HG02588 (cell line): ENCODE data around the gene NSMF.

ENCODE experiments used
- ATAC-seq: cut with Tn5 transposase; IDR thresholded peaks from one replicate; pipeline ENCODE4 v1.9.1; 2021; ENCODE audit warnings: mild to moderate bottlenecking, moderate library complexity; ENCODE audit not compliant: unreplicated experiment

The NSMF gene

DNA sequence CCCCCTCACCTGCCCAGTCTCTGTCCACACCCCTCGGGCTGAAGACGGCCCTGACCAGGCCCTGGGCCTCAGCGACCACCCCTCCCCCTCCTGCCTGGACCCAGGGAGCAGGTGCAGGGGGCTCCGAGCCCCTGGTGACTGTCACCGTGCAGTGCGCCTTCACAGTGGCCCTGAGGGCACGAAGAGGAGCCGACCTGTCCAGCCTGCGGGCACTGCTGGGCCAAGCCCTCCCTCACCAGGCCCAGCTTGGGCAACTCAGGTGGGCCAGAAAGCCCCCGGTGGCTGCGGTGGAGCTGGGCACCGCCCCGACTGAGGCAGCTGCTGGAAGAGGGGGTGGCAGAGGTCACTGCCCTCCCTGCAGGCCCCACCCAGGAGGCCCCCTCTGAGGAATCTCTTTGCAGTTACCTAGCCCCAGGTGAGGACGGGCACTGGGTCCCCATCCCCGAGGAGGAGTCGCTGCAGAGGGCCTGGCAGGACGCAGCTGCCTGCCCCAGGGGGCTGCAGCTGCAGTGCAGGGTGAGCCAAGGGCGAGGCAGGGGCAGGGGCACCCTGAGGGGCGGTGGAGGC lies 25.7 kb downstream of the NSMF start:
- ATAC-seq = no peak

- no peak for ATAC-seq
Measured at GRCh38 chr9:137432687-137433348, 26.3 kb downstream of the NSMF start.

DNA sequence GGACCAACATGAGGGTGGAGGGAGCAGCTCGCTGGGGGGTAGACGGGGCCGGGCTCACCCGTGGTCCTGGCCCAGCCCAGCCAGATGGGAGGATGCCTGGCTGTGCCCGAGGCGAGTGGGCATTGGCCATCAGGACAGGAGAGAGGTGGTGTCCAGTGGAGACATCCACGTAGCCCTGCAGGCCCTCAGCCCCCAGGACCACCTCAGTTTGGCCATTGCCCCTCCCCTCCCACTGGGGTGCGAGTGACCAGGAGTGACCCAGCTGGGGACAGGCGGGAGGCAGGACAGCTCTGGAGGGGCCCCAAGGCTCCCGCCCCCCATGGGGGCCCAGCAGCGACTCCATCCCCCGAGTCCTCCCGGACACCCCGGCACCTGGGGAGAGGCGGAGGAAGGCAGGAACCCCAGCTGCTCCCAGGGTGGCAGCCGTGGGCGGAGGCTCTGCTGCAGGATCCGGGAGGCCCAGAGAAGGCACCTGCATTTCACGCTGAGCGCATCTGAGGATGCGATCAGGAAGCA lies 27.7 kb downstream of the NSMF start:
- no peak for ATAC-seq

DNA sequence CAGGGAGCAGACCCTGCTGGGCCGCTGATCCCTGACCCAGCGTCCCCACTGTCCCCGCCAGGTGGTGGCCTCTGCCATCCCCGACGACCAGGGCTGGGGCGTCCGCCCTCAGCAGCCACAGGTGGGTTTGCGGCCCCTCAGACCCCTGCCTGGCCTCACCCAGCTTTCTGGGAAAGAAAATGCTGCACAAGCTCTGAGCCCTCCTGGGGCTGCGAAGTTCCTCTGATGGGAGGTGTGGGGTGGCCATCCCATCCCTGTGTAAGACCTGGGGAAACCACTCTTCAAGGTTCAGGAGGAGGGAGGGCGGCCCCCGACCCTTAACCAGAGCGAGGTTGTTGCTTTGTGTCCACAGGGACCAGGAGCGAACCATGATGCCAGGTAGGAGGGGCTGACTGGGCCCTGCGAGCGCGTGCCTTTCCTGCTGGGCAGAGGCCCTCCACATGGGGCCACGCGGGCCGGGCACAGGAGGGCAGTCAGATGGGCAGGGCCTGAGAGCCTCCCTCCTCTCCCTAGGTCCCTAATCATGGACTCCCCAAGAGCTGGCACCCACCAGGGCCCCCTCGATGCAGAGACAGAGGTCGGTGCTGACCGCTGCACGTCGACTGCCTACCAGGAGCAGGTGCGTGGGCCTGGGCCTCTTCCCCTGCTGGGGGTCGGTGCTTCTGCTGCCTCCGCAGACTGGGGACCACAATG lies 28.3 kb downstream of the NSMF start:
- no peak for ATAC-seq

DNA sequence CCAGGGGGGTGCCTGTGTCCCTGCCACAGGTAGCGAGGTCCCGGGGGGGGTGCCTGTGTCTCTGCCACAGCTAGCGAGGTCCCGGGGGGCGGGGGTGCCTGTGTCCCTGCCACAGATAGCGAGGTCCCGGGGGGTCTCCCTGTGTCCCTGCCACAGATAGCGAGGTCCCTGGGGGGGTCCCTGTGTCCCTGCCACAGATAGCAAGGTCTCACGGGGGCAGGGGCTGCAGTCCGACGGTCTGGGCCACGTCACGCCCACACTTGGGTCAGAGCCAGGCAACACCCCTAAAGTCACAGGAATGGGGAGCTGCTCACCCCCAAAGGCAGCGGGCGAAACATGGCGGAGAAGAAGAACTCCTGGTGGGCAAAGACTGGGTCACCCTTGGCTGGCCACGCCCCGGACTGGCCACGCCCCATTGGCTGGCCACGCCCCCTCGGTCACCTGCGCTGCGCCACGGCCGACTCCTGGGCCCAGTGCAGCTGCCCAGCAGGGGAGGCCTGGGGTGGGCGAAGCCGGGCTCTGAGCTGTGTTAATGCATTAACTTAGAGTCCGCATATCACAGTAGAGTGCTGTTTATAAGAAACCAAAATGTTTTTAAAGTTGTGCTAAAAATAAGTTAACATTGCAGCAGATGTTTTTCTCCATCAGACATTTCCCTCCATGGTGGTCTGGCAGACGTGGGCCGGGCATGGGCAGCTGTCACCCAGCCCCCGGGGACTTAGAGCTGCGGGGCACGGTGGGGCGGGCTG lies 29.0 kb downstream of the NSMF start:
- ATAC-seq = no peak

- no peak for ATAC-seq
Measured at GRCh38 chr9:137429546-137429890, 29.6 kb downstream of the NSMF start.

GRCh38 chr9:137428841-137429545 lies 30.1 kb downstream of the NSMF start:
- ATAC-seq = no peak

DNA sequence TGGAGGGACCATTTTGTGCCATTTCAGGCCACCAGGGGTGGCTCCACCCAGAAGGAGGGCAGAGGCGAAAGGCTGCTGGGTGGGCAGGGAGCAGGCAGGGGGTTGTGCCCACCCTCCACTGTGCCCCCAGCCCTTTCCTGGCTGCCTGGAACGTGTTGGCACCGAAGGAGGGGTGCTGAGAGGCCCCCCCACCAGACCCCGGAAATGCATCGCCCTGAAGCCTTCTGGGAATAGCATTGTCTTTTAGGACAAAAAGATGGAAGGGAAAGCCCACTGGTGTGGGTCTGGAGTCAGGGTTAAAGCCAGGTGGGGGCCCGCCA lies 30.9 kb downstream of the NSMF start:
- no peak for ATAC-seq

- ATAC-seq = no peak
Measured at GRCh38 chr9:137427454-137428310, 31.5 kb downstream of the NSMF start.

GRCh38 chr9:137426018-137426681 lies 33.0 kb downstream of the NSMF start:
- no peak for ATAC-seq

DNA sequence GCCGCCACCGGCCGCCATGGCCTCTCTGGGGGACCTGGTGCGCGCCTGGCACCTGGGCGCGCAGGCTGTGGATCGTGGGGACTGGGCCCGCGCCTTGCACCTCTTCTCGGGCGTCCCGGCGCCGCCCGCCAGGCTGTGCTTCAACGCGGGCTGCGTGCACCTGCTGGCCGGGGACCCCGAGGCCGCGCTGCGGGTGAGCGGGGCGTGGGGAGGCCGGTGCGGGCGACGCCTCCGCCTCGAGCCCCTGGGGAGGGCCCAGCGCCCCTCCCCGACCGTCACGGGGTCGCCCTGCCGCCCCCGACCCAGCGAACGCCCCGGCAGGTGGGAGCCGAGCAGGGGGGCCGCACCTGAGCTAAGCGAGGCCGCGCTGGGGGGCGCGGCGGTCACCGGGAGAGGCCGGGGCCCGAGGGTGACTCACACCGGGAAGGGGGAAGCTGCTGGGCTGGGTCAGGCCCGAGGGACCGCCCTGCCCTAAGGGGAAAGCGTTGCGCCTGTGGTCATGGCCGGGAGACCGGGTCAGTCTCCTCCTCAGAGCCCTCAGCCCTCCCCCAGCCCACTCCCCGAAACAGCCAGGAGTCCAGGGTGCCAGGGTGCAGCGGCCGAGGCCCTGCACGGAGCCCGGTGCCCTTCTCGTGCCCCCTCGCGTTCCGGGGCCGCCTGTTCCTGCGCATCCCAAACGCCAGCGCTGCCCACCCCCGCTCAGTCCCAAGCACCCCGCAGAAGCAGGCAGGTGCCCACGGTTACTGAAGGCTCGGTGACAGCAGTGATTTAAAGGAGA lies 35.4 kb downstream of the NSMF start:
- ATAC-seq = peak; percentile 27

DNA sequence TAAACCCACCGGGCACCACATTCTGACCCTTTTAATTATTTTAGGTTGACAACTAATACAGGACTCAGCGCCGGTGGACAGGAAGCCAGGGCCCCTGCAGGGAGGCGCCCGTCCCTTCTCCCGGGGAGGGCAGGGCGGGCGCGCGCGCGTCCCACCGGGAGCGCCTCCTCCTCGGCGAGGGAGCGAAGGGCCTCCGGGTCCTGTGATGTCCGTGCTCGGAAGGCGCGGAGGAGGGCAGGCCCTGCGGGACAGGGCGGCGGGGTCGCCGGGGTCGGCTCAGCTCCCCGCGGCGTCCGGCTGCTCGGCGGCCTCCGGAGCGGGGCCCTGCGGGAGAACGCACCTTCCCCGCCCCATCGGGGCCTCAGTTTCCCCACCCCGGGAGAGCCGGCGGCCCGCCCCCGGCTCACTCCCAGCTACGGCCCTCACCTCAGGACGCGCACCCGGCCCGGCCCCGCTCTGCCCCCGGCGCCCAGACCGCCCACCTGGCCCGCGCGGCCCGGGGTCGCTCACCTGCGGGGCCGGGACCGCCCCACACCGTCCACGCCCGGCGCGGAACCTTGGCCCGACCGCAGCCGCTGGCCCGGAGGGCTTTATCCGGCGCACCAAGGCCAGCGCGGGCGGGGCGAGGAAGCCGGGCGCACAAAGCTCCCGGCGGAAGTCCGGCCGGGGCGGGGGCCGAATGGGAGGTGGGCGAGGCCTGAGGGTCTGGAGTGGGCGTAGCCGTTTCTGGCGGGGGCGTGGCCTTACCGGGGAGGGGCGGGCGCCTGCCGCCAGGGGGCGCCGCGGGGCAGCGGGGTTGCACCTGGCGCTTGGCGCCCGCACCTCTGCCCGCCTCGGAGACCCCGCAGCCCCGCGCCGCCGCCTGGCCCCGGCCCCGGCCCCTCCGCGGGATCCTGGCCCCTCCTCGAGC lies 36.3 kb downstream of the NSMF start, which contains the start of the genes EXD3 and NOXA1:
EXD3 (minus strand) TSS at position 559 of the 910 bp plus-strand sequence. CDS start 27,805 bp downstream, outside the sequence.
NOXA1 (plus strand) TSS at position 790 of the 910 bp plus-strand sequence. CDS start 137 bp downstream, outside the sequence.
- ATAC-seq = peak; percentile 84

- no peak for ATAC-seq
Measured at GRCh38 chr9:137421838-137422603, 37.1 kb downstream of the NSMF start.

GRCh38 chr9:137417161-137418021 lies 41.7 kb downstream of the NSMF start:
- ATAC-seq = no peak

DNA sequence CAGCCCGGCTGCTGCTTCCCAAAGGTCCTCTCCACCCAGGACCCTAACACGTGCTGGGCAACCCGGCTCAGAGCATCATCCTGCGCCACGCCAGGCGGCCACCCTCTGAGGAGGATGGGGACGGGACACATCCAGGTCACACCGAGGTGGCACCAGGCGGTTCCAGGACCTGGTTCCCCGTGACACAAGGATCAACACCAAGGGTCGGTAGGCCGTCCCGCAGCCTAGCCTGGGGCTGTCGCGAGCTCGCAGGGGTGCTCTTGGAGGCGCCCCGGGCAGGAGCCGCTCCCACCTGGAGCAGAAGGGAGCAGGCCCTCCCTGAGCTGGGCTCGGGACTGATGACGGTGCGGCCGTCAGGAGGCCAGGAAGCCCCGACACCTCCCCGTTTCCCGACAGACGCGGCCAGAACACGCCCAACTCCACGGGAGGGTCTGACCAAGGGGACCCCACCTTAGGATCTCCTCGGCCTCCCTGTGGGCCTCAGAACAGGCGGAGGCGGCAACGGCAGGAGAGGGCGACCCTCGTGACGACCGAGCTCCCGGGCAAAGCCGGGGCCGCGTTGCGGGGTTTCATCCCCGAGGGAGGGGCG lies 42.5 kb downstream of the NSMF start:
- ATAC-seq = no peak
